ENCODE data around the gene SHOC2. TPM values are rescaled to one million over a fixed set of nuclear protein-coding genes. Genes with fewer than 3 reads are reported as not detected.

SHOC2 gene
- total RNA-seq, 1 experiment from 2014 or later = 59.8 TPM

DNA sequence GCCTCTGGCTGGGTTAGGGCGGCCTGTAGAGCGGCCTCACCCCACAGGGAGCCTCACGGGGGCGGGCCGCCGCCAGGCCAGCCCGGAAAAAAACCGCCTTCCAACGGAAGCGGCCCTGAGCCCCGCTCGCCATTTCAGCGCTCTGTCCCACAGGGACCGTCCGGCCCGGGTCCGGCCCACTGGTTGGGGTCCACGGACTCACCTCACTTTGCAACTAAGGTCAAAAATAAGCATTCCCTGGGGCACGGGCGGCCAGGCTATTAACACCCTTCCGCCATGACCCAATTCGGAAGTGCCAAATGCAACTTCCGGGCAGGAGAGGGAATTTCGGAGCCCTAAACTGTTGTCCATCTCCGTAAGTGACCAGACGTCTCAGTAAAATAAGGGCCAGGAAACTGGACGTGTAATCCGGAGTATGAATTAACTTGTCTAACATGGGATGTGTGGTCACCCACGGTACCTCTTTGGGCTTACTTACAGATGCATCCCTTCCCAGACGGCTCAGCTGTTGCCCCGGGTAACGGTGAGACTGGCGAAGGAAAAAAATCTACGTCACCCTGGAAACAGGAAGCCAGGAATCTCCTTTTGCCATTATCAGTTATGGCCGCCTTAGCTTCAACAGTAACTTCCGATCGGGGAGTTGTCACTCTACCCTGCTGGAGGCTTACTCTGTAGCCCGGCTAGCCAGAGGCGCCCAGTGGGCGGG lies 608 bp upstream of the SHOC2 start, which contains the start of gene BBIP1:
TSS of gene BBIP1 (minus strand) at position 538 of the 706 bp plus-strand sequence. CDS start 1,023 bp downstream, outside the sequence.
- Mint-ChIP-seq H3K27ac (ENCODE audit: low read depth, unreplicated experiment) (peak within 1 kb of the TSS; percentile 100), H3K4me3 (ENCODE audit: unreplicated experiment) (peak within 1 kb of the TSS; percentile 89), H3K9me3 (ENCODE audit: unreplicated experiment) (no peaks in the 10 kb centered on the region), H3K36me3 (ENCODE audit: insufficient read depth, unreplicated experiment) (peaks cover 18% of the 10 kb centered on the region), H3K4me1 (ENCODE audit: insufficient read depth, unreplicated experiment) (peaks cover 22% of the 10 kb centered on the region), H3K27me3 (ENCODE audit: insufficient read depth, unreplicated experiment) (no peaks in the 10 kb centered on the region)
- DNase-seq (ENCODE audit: unreplicated experiment) = peak; percentile 100
- intact Hi-C loops (cut with micrococcal nuclease) = loop anchor here (1.0 to 2.0 kb wide), 2 partner anchors 16 to 172 kb away; no protein-coding TSS in a partner anchor
- TSS peak; percentile 49 for BruUV-seq (replicated peaks)
- CTCF ChIA-PET = interaction anchor here (0.6 to 1.4 kb wide), 5 partner anchors 12 to 613 kb away, joined by 3 to 5 read pairs (median 3); no protein-coding TSS in a partner anchor
- POLR2A ChIA-PET = interaction anchor here (0.6 to 5.5 kb wide), 50 partner anchors 9 to 1266 kb away, joined by 3 to 129 read pairs (median 4); partner anchors contain the start of genes PDCD4 and SMNDC1
- TF ChIP-seq, protein P1, sequence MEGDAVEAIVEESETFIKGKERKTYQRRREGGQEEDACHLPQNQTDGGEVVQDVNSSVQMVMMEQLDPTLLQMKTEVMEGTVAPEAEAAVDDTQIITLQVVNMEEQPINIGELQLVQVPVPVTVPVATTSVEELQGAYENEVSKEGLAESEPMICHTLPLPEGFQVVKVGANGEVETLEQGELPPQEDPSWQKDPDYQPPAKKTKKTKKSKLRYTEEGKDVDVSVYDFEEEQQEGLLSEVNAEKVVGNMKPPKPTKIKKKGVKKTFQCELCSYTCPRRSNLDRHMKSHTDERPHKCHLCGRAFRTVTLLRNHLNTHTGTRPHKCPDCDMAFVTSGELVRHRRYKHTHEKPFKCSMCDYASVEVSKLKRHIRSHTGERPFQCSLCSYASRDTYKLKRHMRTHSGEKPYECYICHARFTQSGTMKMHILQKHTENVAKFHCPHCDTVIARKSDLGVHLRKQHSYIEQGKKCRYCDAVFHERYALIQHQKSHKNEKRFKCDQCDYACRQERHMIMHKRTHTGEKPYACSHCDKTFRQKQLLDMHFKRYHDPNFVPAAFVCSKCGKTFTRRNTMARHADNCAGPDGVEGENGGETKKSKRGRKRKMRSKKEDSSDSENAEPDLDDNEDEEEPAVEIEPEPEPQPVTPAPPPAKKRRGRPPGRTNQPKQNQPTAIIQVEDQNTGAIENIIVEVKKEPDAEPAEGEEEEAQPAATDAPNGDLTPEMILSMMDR (IDR thresholded peaks at IDR 0.05; ENCODE audit: unreplicated experiment) = no peak

DNA sequence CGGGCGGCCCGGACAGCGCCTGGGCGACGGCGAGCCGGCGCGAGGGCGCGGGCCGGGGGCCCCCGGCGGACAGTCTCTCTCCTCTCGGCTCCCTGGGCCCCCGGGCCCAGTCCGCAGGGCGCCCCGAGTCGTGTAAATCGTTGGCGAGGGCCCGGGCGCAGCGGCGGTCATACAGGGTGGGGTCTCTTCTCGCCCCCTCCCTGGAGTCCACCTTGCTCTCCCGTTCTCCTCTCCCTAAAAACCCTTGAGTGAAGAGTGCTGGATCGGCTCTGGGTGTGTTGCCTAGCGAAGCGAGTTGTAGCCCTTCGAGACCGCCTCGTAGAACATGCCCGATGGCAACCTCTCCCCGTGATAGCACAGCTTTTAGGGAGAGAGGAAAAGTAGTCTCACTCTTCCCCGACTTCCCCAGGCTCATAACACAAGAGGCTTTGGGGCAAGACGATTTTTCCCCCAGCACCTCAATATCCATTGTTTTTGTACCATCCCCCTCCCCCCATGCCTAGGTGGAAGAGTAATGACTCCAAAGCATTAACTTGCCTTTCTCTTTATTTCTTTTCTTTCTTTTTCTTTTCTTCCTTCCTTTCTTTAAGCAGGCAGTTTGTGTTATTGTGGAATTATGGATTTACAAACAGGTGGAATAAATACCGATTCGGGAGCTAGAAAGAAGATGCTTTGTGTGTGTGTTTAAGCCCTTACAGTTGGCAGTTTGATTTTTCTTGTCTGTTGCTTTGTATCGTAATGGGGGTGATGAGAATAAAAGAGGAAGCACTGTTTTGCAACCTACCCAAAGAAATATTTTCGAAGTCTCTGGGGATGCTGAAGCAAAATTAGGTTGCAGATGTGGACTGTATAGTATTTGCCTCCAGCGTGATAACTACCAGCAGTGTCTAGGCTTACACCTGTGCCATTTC lies 822 bp downstream of the SHOC2 start:
- BruUV-seq (replicated peaks) = no TSS peak
- ChIA-PET POLR2A (interaction anchor here (0.6 to 4.0 kb wide), 26 partner anchors 8 to 1535 kb away, joined by 3 to 17 read pairs (median 3); no protein-coding TSS in a partner anchor), CTCF (interaction anchor here (0.6 to 1.4 kb wide), 3 partner anchors 24 to 1217 kb away, joined by 3 read pairs; no protein-coding TSS in a partner anchor)
- TF ChIP-seq, protein P1 (IDR thresholded peaks at IDR 0.05; ENCODE audit: unreplicated experiment) = no peak
- Mint-ChIP-seq H3K36me3 (ENCODE audit: insufficient read depth, unreplicated experiment) (peaks cover 16% of the 10 kb centered on the region), H3K9me3 (ENCODE audit: unreplicated experiment) (no peaks in the 10 kb centered on the region), H3K27ac (ENCODE audit: low read depth, unreplicated experiment) (peak overlapping the region; percentile 100), H3K4me1 (ENCODE audit: insufficient read depth, unreplicated experiment) (peaks cover 28% of the 10 kb centered on the region), H3K4me3 (ENCODE audit: unreplicated experiment) (peak overlapping the region; percentile 89), H3K27me3 (ENCODE audit: insufficient read depth, unreplicated experiment) (no peaks in the 10 kb centered on the region)
- DNase-seq (ENCODE audit: unreplicated experiment) = peak; percentile 58
- intact Hi-C loops (cut with micrococcal nuclease) = loop anchor here (2.0 to 5.0 kb wide), 2 partner anchors 17 to 117 kb away; no protein-coding TSS in a partner anchor

DNA sequence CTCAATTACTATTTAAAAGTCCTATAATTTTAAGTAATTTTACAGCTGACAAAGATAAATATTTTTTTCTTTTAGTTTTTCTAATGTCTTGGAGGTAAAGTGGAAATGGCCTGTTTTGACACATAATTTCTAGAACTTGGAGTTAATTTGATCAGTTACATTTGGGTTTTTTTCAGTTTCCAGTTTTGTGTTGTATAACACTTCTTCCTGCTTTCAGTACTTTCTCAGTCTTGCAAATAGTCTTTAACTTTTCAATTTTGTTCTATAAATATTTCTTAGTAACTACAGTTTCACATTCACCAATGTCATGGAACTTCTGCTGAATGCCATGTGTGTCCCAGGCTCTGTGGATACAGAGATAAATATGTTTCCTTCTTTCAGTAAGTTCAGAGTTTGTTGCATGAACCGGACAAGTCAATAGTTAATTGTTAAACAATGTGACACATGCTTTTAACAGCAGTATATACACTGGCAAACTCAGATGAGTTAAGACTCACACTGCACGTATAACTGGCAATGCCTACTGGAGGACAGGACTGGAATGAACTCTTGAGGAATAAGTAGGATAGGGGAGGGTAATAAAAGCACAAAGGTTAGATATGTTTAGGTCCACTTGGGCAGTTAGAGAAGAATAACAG lies 4.6 kb downstream of the SHOC2 start:
- no peak for DNase-seq (ENCODE audit: unreplicated experiment)
- H3K4me3 Mint-ChIP-seq (ENCODE audit: unreplicated experiment) = no peak overlapping the region
- no peak overlapping the region for H3K27ac Mint-ChIP-seq (ENCODE audit: low read depth, unreplicated experiment)
- POLR2A ChIA-PET = interaction anchor here (0.6 to 0.7 kb wide), 3 partner anchors 12 to 155 kb away, joined by 3 read pairs; no protein-coding TSS in a partner anchor
- CTCF ChIA-PET = no interaction called here
- TF ChIP-seq, protein P1 (IDR thresholded peaks at IDR 0.05; ENCODE audit: unreplicated experiment) = no peak
- peaks cover 6% of the 10 kb centered on the region for H3K4me1 Mint-ChIP-seq (ENCODE audit: insufficient read depth, unreplicated experiment)
- intact Hi-C loops (cut with micrococcal nuclease) = loop anchor here (5.0 kb wide), 1 partner anchor 113 kb away; no protein-coding TSS in a partner anchor
- BruUV-seq (replicated peaks) = no TSS peak
- H3K9me3 Mint-ChIP-seq (ENCODE audit: unreplicated experiment) = no peaks in the 10 kb centered on the region
- H3K36me3 Mint-ChIP-seq (ENCODE audit: insufficient read depth, unreplicated experiment) = peaks cover 7% of the 10 kb centered on the region
- H3K27me3 Mint-ChIP-seq (ENCODE audit: insufficient read depth, unreplicated experiment) = no peaks in the 10 kb centered on the region
